ENCODE measurements around the gene RILPL2.
"Not testable (repeated sequence)": the region's sequence is repeated elsewhere in the genome, so short reads cannot be mapped to it uniquely, and the experiment has no call there.

Gene RILPL2

DNA sequence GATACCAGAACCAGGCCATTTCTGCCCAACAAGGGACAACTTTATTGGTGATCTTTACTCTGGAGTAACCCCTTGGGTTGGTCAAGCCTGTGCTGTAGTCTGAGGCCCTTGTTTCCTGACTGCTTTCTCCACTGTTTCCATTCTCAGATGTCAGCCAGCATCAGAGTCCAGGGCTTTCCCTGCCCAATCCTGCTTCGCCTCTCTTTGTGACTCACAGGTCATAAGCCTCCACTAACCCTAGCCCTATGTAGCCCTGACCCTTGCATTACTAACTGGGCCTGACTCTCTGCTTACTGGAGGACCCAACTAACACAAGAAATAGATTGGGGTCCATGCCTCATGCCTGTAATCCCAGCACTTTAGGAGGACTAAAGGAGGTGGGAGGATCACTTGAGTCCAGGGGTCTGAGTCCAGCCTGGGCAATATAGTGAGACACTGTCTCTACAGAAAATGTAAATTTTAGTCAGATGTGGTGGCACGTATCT lies 12.8 kb upstream of the RILPL2 start:
- no peak for DNase-seq

DNA sequence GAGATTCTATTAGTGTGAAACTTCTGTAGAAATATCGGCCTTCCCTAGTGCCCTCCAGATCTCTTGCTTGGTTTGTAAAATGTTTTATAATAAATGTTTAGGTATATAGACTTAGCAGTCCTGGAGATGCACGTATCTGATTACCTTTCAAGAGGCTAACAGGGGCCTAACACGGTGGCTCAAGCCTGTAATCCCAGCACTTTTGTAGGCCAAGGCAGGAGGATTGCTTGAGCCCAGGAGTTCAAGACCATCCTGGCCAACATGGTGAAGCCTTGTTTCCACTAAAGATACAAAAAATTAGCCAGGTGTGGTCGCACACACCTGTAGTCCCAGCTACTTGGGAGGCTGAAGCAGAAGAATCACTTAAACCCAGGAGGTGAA lies 9.8 kb upstream of the RILPL2 start:
- no peak for DNase-seq

DNA sequence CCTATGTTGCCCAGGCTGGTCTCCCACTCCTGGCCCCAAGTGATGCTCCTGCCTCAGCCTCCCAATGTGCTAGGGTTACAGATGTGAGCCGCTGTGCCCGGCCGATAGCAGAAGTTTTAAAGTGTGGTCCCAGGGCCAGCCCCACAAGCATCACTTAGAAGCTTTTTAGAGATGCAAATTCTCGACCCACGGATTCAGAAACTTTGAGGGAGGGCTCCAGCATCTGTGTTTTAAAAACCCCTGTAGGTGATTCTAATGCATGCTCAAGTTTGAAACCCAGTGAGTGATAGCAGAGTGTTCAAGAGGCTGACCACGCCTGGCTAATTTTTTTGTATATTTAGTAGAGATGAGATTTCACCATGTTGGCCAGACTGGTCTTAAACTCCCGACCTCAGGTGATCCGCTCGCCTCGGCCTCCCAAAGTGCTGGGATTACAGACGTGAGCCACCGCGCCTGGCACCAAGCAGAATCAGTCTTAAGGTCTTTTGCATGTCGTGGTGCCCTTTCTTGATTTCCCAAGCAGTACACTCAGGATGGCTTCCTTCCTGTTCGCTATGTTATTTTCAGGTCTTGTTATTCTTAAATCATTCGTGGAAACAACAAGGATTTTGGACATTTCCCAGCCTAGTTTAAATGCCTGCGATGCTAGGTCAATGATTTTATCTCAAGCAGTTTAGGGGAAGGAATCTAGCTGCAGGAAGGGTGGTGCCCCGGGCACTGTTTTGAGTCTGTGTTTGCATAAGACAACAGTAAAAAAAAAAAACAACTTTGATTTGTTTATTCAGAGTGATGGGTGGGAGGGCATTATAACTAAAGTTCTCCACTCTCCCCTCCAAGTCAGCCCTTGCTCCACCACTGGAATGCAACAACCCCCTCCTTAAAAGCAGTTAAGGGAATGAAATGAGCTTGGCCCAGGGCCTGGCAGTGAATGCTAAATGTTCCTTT lies 9.2 kb upstream of the RILPL2 start:
- DNase-seq, result no peak

DNA sequence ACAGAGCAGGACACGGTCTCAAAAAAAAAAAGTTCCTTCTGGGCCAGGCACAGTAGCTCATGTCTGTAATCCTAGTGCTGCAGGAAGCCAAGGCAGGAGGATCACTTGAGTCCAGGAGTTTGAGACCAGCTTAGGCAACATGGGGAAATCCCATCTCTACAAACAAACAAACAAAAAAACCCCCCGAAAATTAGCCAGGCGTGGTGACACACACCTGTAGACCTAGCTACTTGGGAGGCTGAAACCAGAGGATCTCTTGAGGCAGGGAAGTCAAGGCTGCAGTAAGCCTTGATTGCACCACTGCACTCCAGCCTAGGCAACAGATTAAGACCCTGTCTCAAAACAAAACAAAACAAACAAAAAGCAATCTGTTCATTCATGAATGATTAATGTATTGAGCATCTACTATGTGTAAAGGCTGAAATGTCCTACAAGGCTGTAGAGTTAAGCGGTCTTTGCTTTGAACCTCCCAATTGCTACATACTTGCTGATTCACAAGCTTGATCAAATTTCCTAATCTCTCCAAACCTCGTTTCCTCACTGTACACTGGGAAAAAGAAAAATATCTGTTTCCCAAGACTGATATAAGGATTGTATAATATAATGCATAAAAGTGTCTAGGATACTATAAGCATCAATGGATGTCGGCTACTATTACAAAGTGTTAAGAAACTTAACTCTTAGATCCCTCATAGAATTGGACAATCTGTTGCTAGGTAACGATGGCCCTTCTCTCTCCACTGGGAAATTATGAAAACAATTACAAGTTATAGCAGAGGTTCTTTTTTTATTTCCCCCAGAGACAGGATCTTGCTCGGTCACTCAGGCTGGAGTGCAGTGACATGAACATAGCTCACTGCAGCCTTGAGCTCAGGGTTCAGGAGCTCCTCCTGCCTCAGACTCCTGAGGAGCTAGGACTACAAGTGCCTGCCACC lies 7.9 kb upstream of the RILPL2 start:
- DNase-seq, result no peak

DNA sequence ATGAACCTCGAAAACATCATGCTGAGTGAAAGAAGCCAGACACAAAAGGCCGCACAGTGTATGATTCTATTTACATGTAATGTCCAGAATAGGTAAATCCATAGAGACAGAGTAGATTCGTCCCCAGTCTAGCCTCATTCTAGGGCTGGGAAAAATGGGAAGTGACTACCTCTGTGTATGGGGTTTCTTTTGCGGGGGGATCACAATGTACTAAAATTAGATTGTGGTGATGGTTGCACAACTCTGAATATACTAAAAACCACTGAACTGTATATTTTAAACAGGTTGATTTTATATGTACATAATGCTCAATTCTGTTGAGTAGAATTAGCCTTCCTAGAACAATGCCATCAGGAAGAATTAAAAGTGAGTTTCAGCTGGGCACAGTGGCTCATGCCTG lies 6.3 kb upstream of the RILPL2 start:
- no peak for DNase-seq

DNA sequence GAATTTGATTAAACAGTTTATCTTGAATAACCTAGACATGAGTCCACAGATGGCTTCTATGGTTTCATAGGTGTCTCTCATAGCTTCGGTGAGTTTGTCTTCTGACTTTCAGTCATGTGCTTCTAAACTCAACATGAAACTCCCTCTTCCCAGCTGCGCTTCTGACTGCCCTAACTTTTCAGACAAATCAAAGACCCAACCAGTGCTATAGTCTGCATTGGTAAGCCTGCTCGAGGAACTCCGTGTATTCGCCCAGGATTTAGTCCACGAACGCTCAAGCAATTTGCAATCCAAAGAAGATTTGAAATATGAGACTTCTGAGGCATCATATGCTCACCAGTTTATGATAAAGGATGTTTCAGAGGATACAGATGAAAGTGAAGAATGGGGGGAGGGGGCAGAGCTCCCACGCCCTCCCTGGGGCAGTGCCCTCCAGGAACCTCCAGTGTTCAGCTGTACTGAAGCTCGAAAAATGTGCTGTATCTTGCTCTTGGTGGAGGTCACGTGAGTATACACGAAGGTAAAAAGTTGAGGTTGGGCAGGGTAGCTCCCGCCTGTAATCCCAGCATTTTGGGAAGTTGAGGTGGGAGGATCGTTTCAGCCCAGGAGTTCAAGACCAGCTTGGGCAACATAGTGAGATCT lies 5.2 kb upstream of the RILPL2 start:
- DNase-seq, result no peak

DNA sequence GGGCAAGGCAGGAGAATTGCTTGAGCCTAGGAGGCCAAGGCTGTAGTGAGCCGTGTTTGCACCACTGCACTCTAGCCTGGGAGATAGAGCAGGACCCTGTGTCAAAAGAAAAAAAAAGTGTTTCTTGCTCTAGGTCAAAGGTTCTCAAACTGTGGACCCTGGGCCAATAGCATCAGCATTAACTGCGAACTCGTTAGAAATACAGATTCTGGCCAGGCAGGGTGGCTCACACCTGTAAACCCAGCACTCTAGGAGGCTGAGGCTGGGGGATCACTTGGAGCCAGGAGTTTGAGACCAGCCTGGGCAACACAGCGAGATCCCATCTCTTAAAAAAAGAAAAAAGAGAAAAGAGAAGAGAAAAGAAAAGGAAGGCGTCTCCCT lies 858 bp downstream of the RILPL2 start:
- DNase-seq, result no peak

DNA sequence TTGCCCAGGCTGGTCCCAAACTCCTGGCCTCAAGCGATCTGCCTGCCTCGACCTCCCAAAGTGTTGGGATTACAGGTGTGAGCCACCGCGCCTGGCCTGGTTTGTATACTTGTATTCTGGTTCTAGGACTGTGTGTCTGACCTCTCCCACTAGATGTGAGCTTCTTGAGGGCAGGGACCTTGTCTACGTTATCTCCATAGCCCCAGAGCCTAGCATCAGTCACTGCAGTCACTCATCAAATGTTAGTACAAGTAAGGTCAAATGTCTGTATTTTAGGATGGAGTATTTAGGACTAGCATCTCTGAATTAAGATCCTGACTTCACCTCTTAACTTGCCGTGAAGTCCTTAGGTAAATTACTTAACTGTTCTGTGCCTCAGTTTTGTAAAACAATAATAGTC lies 2.9 kb downstream of the RILPL2 start:
- DNase-seq, result no peak

DNA sequence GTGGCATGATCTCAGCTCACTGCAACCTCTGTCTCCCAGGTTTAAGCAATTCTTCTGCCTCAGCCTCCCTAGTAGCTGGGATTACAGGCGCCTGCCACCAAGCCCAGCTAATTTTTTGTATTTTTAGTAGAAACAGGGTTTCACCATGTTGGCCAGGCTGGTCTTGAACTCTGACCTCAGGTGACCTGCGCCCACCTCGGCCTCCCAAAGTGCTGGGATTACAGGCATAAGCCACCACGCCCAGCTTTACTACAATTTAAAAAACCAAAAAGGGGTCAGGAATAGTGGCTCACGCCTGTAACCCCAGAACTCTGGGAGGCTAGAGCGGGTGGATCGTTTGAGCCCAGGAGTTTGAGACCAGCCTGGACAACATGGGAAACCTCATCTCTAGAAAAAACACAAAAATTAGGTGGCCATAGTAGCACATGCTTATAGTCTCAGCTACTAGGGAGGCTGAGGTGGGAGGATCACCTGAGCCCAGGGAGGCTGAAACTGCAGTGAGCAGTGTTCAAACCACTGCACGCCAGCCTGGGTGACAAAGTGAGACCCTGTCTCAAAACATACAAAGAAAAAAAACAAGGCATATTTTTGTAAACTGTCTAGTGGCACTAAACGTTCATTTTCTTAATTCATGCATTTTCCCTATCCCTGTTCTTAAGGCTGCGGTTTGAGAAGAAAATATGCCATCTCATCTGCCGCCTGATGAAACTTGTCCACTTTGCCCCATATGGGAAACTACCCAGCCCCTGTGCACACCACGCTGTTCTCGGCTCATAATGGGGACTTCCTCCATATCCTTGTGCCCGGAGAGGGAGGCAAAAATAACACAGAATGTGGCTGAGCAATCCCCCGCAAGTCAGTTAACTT lies 4.3 kb downstream of the RILPL2 start:
- peak; percentile 61 for DNase-seq

DNA sequence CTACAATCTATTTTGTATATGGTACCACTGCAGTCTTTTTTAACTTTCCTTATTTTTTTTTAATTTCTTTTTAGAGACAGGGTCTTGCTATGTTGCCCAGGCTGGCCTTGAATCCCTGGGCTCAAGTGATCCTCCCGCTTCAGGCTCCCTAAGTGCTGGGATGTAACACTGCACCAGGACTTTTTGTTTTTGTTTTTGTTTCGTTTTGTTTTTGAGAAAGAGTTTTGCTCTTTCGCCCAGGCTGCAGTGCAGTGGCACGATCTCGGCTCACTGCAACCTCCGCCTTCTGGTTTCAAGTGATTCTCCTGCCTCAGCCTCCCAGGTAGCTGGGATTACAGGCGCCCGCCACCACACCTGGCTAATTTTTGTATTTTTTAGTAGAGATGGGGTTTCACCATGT lies 7.4 kb downstream of the RILPL2 start:
- not testable (repeated sequence) for DNase-seq

DNA sequence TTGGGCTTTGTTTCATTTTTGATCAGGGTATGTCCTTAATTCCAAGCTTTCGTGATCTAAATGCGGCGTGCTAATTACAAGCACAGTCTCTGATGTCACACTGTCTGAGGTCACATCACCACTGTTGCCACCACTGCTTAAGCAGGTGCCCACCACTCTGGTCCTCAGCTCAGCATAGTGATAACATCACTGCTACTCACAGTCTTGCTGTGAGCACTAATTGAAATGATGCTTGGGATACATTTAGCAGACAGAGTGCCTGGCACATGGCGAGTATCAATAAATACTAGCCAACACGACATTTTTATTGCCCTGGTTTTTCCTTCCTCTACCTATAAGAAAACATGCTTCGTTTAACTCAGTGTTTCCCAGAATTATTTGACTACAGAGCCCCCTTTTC lies 7.9 kb downstream of the RILPL2 start:
- DNase-seq, result no peak

DNA sequence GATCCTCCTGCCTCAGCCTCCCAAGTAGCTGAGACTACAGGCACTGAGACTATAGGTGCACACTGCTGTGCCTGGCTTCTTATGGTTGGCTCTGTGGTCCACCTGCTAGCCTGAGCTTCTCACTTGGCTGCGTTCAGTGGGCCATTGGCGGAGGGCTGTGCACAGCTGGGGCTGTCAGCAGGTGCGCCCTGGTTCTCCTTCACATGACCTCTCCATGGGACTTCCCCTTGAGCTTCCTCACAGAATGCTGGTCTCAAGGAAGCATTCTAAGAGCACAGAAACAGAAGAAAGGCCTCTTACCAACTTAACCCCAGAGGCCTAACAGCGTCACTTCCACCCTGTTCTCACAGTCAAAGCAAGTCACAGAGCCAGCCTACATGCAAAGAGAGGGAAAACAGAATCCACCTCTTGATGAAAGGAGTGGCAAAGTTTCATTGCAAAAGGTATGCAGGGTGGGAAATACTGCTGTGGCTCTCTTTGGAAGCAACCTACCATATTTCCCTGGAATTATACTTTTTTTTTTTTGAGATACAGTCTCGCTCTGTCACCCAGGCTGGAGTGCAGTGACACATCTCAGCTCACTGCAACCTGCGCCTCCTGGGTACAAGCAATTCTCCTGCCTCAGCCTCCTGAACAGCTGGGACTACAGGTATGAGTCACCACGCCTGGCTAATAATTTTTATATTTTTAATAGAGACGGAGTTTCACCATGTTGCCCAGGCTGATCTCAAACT lies 9.3 kb downstream of the RILPL2 start:
- peak; percentile 75 for DNase-seq

DNA sequence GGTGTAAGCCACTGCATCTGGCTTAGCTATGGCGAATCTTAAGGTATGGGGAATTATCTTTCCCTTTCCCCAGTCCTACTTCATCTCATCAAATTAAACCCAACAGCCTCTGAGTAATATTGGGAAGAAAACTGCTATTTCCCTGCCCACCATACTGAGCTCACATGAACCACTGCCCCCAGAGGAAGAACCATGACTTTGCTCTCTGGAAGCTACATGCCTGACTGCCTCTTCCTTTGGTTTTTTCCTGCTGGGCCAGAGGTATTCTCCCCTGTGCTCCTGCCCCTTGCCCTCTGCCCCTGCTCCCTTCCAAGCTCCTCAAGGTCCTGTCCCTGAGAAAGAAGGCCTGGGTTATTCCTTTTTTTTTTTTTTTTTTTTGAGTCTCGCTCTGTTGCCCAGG lies 15.2 kb downstream of the RILPL2 start:
- DNase-seq, result no peak

DNA sequence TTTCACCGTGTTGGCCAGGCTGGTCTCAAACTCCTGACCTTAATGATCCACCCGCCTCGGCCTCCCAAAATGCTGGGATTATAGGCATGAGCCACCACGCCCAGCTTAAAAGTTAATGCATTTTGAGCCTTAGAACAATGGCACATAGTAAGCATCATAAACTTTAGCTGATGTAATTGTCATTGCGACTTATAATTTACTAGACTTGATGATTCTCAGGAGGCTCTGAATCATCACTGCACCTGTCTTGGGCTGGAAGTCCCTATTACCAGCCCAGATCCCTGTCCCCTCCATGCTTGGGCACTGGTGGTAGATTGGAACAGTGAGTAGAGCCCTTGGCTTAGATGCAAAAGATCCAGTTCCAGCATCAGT lies 26.5 kb downstream of the RILPL2 start:
- DNase-seq, result no peak

DNA sequence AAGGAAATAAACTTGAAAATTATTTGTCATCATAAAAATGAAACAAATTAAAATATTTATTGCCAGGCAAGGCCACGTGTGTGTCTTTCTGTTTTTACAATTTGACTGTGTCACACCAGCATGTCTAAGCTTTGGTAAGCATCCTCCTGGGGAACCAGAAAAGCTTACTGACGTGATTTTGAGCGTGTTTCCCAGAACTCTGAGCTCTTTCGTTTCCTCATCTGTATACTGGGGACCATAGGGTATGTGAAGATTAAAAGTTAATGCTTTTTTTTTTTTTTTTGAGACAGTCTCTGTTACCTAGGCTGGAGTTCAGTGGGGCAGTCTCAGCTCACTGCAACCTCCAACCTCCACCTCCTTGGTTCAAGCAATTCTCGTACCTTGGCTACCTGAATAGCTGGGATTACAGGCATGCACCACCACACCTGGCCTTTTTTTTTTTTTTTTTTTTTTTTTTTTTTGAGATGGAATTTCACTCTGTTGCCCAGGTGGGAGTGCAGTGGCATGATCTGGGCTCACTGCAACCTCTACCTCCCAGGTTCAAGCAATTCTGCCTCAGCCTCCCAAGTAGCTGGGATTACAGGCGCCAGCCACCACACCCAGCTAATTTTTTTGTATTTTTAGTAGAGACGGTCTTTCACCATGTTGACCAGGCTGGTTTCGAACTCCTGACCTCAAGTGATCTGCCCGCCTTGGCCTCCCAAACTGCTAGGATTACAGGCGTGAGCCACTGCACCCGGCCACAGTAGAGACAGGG lies 27.0 kb downstream of the RILPL2 start:
- not testable (repeated sequence) for DNase-seq

DNA sequence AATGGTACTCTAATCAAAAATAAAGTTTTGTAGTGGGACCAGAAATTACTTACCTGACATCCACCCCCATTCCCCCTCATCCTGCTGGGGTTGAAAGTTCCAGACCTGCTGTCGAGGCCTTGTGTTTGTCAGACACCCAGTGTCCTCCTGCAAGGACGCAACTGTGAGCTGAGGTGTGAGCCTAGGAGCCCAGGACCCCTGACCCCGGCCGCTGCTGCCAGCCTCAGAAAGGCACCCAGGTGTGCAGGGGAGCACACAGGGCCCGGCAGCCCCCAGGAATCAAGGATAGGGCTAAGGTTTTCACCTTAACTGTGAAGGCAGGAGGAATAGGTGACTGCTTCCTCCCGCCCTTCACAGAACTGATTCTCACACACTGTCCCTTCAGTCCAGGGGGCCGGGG lies 27.9 kb downstream of the RILPL2 start:
- not testable (repeated sequence) for DNase-seq

DNA sequence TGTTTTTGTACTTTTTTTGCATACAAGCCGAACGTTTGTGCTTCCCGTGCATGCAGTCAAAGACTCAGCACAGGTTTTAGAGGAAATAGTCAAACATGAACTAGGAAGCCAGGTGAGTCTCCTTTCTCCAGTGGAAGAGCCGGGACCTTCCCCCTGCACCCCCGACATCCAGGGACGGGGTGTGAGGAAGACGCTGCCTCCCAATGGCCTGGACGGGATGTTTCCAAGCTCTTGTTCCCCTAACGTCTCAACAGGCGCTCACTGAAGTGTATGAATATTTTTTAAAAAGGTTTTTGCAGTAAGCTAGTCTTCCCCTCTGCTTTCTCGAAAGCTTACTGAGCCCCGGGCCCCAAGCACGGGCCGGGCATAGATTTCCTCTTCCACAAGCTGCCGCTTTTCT lies 28.6 kb downstream of the RILPL2 start:
- not testable (repeated sequence) for DNase-seq

DNA sequence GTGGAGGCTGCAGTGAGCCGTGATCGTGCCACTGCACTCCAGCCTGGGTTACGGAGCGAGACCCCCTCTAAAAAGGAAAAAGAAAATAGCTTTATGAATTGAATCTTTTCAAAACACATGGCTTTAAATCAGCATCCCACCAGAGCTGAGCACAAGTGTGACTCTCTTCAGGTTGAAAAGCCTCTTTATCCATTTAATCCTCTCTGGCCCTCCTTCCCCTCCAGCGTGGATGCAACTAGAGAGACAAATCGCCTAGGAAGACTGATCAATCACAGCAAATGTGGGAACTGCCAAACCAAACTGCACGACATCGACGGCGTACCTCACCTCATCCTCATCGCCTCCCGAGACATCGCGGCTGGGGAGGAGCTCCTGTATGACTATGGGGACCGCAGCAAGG lies 29.2 kb downstream of the RILPL2 start:
- not testable (repeated sequence) for DNase-seq

DNA sequence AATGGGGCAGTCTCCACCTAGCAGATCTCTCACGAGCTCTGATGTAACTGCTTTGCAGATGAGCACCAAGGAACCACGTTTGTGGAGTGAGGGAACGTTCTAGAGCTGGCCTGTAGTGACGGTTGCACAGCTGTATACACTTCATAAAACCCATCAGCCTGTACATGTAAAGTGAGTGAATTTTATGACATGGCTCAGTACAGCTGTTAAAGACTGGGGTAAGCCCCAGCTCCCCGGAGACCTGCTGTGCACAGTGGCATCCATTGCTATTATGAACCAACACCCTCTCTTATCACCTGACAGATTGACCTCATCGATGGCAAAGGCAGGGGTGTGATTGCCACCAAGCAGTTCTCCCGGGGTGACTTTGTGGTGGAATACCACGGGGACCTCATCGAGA lies 31.9 kb downstream of the RILPL2 start:
- no peak for DNase-seq
